OCI-LY3 (cell line): ENCODE results near the gene FOXS1.
A peak's percentile ranks its signal among the peaks of the same experiment; 100 is the strongest.

Source experiments
- H2AFZ ChIP-seq: fragments of 200-600, 300-600 bp; shearing (Covaris generic); 2 replicates; pipeline ENCODE4 v1.6.0; 2014; ENCODE audit warnings: antibody characterized with exemption, low read depth, low read length
- H3K27ac ChIP-seq: fragments of 200-600, 300-600 bp; sonication (generic); 2 replicates; pipeline ENCODE4 v1.5.1; 2014; ENCODE audit warnings: mild to moderate bottlenecking, low read length, moderate library complexity, mixed read lengths
- H3K27me3 ChIP-seq: fragments of 200-600, 300-600 bp; sonication (generic); 2 replicates; pipeline ENCODE4 v1.6.1; 2014; ENCODE audit warnings: low read depth, low read length, mixed read lengths
- H3K36me3 ChIP-seq: fragments of 200-600, 300-600 bp; sonication (generic); replicated peaks from 2 replicates; pipeline ENCODE3; 2014; ENCODE audit warnings: low read depth, low read length, mixed read lengths
- H3K4me1 ChIP-seq: fragments of 300-600, 200-600 bp; sonication (generic); 2 replicates; pipeline ENCODE4 v1.6.1; 2014; ENCODE audit warnings: low read length, mixed read lengths
- H3K4me2 ChIP-seq: fragments of 200-600, 300-600 bp; sonication (generic); 2 replicates; pipeline ENCODE4 v1.6.1; 2014; ENCODE audit warnings: low read length, mixed read lengths
- H3K4me3 ChIP-seq: fragments of 300-600, 200-600 bp; sonication (generic); 2 replicates; pipeline ENCODE4 v1.5.1; 2014; ENCODE audit warnings: antibody characterized with exemption, mild to moderate bottlenecking, low read length, moderate library complexity
- H3K79me2 ChIP-seq: fragments of 300-600, 200-600 bp; shearing (Covaris generic); 2 replicates; pipeline ENCODE4 v1.6.1; 2014; ENCODE audit warnings: mild to moderate bottlenecking, low read length, mixed read lengths
- H3K9ac ChIP-seq: fragments of 300-600, 200-600 bp; shearing (Covaris generic); 2 replicates; pipeline ENCODE4 v1.6.0; 2014; ENCODE audit warnings: mild to moderate bottlenecking, low read length, moderate library complexity
- H3K9me3 ChIP-seq: fragments of 200-600, 300-600 bp; shearing (Covaris generic); 2 replicates; pipeline ENCODE4 v1.6.1; 2014; ENCODE audit warnings: low read length, mixed read lengths; ENCODE audit not compliant: insufficient read depth
- H4K20me1 ChIP-seq: fragments of 200-600, 300-600 bp; sonication (generic); 2 replicates; pipeline ENCODE4 v1.6.1; 2016; ENCODE audit warnings: low read length, mixed read lengths; ENCODE audit not compliant: insufficient read depth
- EZH2phosphoT487 ChIP-seq: fragments of 200-600 bp; shearing (Covaris generic); IDR thresholded peaks from 2 replicates; pipeline ENCODE4 v1.6.1; 2018; ENCODE audit warnings: antibody characterized with exemption, mixed run types, low read depth
- TF ChIP-seq, protein P1 (sequence below): fragments of 200-600, 300-600 bp; sonication (generic); IDR thresholded peaks from 2 replicates; pipeline ENCODE4 v1.5.1; 2014; ENCODE audit warnings: antibody characterized with exemption, low read length, low read depth

Gene FOXS1

DNA sequence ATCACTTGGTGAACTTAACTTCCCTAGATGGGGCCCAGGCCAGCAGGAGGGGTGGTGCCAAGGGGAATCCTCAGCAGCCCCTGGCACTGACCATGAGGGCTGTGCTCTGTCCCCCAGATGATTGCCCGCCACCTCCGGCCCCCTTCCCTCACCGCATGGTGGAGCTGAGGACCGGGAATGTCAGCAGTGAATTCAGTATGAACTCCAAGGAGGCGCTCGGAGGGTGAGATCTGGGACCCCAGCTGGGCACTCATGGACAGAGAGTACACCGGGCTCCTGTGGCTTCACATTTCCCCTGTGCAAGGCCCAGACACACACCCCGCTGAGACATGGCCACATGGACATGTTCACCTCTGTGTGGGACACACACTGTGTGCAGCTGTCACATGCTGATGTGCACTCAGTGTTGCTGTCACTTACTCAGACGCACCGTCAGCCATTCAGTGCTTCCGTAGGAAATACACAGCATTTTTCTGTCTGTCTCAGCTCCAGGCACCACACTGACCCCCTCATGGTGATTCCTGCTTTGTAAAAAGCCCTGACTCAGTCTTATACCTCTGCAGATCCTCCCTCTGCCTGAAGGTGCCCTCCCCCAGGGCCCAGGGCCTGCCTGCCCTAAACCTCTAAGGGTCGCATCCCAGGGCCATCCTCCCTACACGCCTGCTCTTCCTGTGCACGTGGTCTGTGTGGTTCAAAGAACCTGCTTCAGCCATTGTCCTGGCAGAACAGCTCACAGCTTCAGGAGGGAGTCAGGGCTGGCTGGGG lies 21.9 kb downstream of the FOXS1 start:
- Histone ChIP-seq H3K4me2 (peak overlapping the region; percentile 57), H3K4me3 (0 out of 2 replicates have a peak overlapping the region, but pooled peaks have one; percentile 58), H2AFZ (no peak overlapping the region), H4K20me1 (no peaks in the 10 kb centered on the region), H3K27me3 (no peaks in the 10 kb centered on the region), H3K9ac (no peak overlapping the region), H3K79me2 (no peaks in the 10 kb centered on the region), H3K4me1 (0 out of 2 replicates have a peak, but pooled peaks cover 3% of the 10 kb centered on the region), H3K36me3 (no peaks in the 10 kb centered on the region), H3K9me3 (no peaks in the 10 kb centered on the region), H3K27ac (no peak overlapping the region)
- no peak for TF ChIP-seq EZH2phosphoT487
- TF ChIP-seq, protein P1, sequence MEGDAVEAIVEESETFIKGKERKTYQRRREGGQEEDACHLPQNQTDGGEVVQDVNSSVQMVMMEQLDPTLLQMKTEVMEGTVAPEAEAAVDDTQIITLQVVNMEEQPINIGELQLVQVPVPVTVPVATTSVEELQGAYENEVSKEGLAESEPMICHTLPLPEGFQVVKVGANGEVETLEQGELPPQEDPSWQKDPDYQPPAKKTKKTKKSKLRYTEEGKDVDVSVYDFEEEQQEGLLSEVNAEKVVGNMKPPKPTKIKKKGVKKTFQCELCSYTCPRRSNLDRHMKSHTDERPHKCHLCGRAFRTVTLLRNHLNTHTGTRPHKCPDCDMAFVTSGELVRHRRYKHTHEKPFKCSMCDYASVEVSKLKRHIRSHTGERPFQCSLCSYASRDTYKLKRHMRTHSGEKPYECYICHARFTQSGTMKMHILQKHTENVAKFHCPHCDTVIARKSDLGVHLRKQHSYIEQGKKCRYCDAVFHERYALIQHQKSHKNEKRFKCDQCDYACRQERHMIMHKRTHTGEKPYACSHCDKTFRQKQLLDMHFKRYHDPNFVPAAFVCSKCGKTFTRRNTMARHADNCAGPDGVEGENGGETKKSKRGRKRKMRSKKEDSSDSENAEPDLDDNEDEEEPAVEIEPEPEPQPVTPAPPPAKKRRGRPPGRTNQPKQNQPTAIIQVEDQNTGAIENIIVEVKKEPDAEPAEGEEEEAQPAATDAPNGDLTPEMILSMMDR, result no peak

DNA sequence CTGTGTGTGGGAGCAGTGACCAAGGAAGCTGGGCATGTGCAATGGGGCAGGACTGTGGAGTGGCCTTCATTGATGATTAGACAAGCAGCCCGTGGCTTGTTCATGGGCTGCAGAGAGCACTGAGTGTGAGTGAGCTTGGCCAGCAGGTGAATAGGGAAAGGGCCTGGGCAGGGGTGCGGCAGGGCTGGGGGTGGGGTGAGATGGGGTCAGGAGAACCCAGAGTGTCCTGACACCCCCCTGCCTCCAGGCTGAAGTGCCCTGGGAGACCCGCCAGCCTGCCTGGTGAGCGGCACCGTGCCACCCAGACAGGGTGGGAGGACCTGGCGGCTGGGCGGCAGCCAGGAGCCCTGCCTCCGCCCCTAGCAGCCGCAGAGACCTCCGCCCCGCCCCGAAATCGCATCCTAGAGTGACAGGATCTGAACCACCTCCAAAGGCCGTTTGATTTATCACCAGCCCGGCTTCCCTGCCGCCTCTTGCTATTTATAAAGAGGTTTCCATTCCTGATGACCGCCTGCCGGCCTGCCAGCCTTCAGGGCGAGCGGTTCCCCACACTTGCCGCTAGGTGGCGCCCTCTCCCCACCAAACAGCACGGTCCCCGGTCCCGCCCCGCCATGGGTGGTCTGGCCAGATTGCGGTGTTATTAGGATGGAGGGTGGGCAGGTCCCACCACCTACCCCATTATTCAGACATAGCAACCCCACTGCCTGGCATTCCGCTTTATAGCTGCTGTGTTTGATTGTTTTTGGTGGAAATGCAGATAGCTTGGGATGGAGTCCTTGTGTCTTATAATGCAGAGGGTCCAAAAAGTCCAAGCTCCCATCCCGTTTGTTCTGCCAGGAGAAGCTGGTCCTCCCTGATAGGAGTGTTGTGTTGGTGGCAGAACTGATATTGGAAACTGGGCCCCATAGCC lies 22.7 kb downstream of the FOXS1 start:
- no peaks in the 10 kb centered on the region for H3K36me3 ChIP-seq
- H4K20me1 ChIP-seq, result no peaks in the 10 kb centered on the region
- peak overlapping the region; percentile 58 for H3K4me3 ChIP-seq
- no peak overlapping the region for H3K9ac ChIP-seq
- peak overlapping the region; percentile 27; the same call in 1 of the 2 replicates for H2AFZ ChIP-seq
- H3K27ac ChIP-seq, result no peak overlapping the region
- no peaks in the 10 kb centered on the region for H3K9me3 ChIP-seq
- no peaks in the 10 kb centered on the region for H3K79me2 ChIP-seq
- H3K4me2 ChIP-seq, result peak overlapping the region; percentile 57
- no peaks in the 10 kb centered on the region for H3K27me3 ChIP-seq
- 0 out of 2 replicates have a peak, but pooled peaks cover 3% of the 10 kb centered on the region for H3K4me1 ChIP-seq
- TF ChIP-seq, protein P1, result peak; percentile 99
- no peak for TF ChIP-seq EZH2phosphoT487

DNA sequence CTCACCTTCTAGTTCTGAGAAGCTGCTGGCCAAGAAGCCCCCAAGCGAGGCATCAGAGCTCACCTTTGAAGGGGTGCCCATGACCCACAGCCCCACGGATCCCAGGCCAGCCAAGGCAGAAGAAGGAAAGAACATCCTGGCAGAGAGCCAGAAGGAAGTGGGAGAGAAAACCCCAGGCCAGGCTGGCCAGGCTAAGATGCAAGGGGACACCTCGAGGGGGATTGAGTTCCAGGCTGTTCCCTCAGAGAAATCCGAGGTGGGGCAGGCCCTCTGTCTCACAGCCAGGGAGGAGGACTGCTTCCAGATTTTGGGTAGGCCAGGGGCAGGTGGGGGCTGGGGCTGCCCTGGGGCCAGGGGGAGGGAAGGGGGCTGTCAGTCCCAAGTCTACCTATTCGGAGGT lies 24.0 kb downstream of the FOXS1 start:
- H3K9ac ChIP-seq, result no peak overlapping the region
- TF ChIP-seq, protein P1, result no peak
- TF ChIP-seq EZH2phosphoT487, result no peak
- no peaks in the 10 kb centered on the region for H3K36me3 ChIP-seq
- H2AFZ ChIP-seq, result no peak overlapping the region
- no peaks in the 10 kb centered on the region for H3K79me2 ChIP-seq
- H3K9me3 ChIP-seq, result no peaks in the 10 kb centered on the region
- no peaks in the 10 kb centered on the region for H3K27me3 ChIP-seq
- H3K4me3 ChIP-seq, result no peak overlapping the region
- no peaks in the 10 kb centered on the region for H4K20me1 ChIP-seq
- H3K27ac ChIP-seq, result no peak overlapping the region
- no peak overlapping the region for H3K4me2 ChIP-seq
- H3K4me1 ChIP-seq, result 0 out of 2 replicates have a peak, but pooled peaks cover 3% of the 10 kb centered on the region

DNA sequence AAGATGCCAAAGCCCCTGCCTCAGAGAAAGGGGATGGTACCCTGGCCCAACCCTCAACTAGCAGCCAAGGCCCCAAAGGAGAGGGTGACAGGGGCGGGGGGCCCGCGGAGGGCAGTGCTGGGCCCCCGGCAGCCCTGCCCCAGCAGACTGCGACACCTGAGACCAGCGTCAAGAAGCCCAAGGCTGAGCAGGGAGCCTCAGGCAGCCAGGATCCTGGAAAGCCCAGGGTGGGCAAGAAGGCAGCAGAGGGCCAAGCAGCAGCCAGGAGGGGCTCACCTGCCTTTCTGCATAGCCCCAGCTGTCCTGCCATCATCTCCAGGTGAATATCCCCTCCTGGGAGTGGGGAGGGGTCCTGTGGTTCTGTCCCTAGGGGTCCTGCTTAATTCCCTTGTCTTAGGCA lies 25.2 kb downstream of the FOXS1 start:
- TF ChIP-seq EZH2phosphoT487, result no peak
- TF ChIP-seq, protein P1, result no peak
- Histone ChIP-seq H3K4me3 (no peak overlapping the region), H3K4me2 (no peak overlapping the region), H3K9me3 (no peaks in the 10 kb centered on the region), H3K4me1 (0 out of 2 replicates have a peak, but pooled peaks cover 3% of the 10 kb centered on the region), H3K27me3 (no peaks in the 10 kb centered on the region), H3K36me3 (no peaks in the 10 kb centered on the region), H2AFZ (no peak overlapping the region), H3K27ac (no peak overlapping the region), H3K9ac (no peak overlapping the region), H4K20me1 (no peaks in the 10 kb centered on the region), H3K79me2 (no peaks in the 10 kb centered on the region)
